Effector memory CD4-positive, alpha-beta T cell (primary cell): Measurements from ENCODE around the gene RAB36.

ENCODE experiments used
- DNase-seq, 3 donors: peaks; one replicate each; pipeline ENCODE4 v3.0.0-alpha.2; 2020
- H3K27ac ChIP-seq: 2 replicates; pipeline ENCODE4 v1.7.0; 2013; ENCODE audit warnings: mild to moderate bottlenecking, low read length, moderate library complexity; ENCODE audit not compliant: insufficient read depth, poor library complexity, severe bottlenecking
- H3K27me3 ChIP-seq: replicated peaks from 2 replicates; pipeline ENCODE4 v1.7.0; 2013; ENCODE audit warnings: mild to moderate bottlenecking, low read length; ENCODE audit not compliant: insufficient read depth, control insufficient read depth, poor library complexity, severe bottlenecking
- H3K36me3 ChIP-seq: 2 replicates; pipeline ENCODE4 v1.7.0; 2013; ENCODE audit warnings: mild to moderate bottlenecking, low read length, moderate library complexity; ENCODE audit not compliant: control insufficient read depth, insufficient read depth
- H3K4me1 ChIP-seq: 2 replicates; pipeline ENCODE4 v1.7.0; 2013; ENCODE audit warnings: low read length, mild to moderate bottlenecking; ENCODE audit not compliant: control insufficient read depth, insufficient read depth, poor library complexity, severe bottlenecking
- H3K4me3 ChIP-seq: 2 replicates; pipeline ENCODE4 v1.7.0; 2013; ENCODE audit warnings: low read length, low read depth, mild to moderate bottlenecking; ENCODE audit not compliant: insufficient read depth, poor library complexity, severe bottlenecking
- H3K9me3 ChIP-seq: 2 replicates; pipeline ENCODE4 v1.7.0; 2013; ENCODE audit warnings: mild to moderate bottlenecking, low read length, moderate library complexity; ENCODE audit not compliant: control insufficient read depth

RAB36 gene

DNA sequence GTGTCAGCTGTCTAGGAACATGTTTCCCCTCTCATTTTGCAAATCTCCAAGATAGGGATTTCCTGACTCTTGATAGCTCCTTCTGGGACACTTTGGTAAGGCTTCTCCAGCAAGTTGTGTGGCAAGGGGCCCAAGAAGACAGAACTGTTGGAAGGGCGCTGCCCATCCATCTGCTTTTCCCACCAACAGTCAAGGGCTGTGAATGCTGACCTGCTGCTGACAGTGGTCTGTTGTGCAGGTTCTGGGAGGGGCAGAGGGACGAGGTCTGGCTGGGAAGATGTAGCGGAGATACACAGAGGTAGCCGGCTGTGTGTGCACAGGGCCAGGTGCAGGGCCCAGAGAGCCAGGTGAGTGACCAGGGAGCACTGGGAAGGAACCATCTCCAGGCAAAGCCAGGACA lies 47.3 kb downstream of the RAB36 start:
- Histone ChIP-seq H3K36me3 (peaks cover 19% of the 10 kb centered on the region), H3K27me3 (no peaks in the 10 kb centered on the region), H3K27ac (no peak overlapping the region), H3K9me3 (no peaks in the 10 kb centered on the region), H3K4me3 (no peak overlapping the region), H3K4me1 (no peaks in the 10 kb centered on the region)
- no peak for DNase-seq

DNA sequence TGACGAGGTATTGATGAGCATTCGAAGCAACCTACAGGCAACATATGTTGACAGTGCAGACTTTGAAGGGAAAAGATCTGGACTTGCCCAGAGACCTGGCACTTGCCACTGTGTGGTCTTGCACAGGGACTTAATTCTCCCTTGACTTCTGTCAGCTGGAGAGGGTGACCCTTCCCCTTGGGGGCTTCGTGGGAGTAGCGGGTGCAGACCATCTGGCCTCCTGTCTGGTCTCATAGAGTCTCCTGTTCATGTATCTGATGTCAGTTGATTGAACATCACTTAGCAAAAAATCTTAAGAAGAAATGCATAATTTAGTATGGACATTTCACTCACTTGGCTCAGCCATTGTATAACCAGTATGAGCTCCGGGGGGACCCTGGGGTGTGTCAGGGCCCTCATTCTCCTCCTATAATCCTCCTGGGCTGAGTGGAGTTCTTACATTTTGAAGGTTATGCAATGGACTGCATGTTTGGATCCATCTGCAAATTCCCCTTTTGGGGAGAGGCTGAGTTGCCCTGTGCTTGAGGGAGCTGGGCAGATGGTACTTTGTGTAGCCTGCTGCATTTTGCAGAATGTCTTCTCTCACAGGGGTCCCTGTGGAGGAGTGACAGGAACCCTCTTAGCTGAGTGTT lies 48.0 kb downstream of the RAB36 start:
- DNase-seq, result no peak
- H3K27ac ChIP-seq, result no peak overlapping the region
- H3K27me3 ChIP-seq, result no peaks in the 10 kb centered on the region
- no peaks in the 10 kb centered on the region for H3K9me3 ChIP-seq
- no peaks in the 10 kb centered on the region for H3K4me1 ChIP-seq
- H3K36me3 ChIP-seq, result peaks cover 19% of the 10 kb centered on the region
- H3K4me3 ChIP-seq, result no peak overlapping the region

DNA sequence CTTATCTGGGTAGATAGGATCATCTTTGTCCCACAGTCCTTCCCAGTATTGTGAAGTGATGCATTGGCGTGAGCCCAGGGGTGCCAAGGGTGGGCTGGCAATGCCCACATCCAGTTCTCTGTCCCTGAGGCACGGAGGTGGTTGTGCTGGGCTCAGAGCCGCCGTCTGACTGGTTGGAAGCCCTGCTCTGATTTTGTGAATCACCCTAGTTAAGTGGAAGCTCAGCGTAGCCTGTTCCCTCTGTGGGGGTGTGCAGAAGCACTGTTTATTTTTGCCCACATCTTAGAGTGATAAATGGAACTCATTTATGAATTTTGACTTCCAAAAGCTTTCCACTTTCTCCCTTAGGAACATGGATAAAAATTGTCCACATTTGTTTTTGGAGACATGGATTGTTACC lies 48.6 kb downstream of the RAB36 start:
- Histone ChIP-seq H3K27ac (no peak overlapping the region), H3K9me3 (no peaks in the 10 kb centered on the region), H3K36me3 (peaks cover 19% of the 10 kb centered on the region), H3K4me1 (no peaks in the 10 kb centered on the region), H3K4me3 (no peak overlapping the region), H3K27me3 (no peaks in the 10 kb centered on the region)
- DNase-seq, result no peak

DNA sequence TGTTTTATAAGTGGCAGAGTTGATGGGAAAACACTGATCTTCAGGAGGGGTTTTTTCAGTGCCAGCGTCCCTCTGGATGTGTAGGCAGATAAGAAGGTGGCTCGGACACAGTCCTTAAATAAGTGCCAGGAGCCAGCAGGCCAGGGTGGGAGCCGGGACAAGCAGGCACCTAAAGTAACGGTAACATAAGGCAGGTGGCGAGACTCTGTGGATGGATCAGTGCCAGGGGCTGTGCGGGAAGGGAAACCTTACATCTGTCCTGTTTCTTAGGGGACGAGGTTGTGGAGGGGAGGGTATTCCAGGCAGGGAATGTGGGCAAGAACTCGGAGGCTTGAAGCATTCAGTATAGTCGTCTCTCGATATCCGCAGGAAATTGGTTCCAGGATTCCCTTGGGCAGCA lies 50.9 kb downstream of the RAB36 start:
- no peaks in the 10 kb centered on the region for H3K27me3 ChIP-seq
- H3K4me3 ChIP-seq, result no peak overlapping the region
- no peak for DNase-seq
- no peaks in the 10 kb centered on the region for H3K9me3 ChIP-seq
- no peaks in the 10 kb centered on the region for H3K4me1 ChIP-seq
- no peak overlapping the region for H3K27ac ChIP-seq
- H3K36me3 ChIP-seq, result peaks cover 19% of the 10 kb centered on the region

DNA sequence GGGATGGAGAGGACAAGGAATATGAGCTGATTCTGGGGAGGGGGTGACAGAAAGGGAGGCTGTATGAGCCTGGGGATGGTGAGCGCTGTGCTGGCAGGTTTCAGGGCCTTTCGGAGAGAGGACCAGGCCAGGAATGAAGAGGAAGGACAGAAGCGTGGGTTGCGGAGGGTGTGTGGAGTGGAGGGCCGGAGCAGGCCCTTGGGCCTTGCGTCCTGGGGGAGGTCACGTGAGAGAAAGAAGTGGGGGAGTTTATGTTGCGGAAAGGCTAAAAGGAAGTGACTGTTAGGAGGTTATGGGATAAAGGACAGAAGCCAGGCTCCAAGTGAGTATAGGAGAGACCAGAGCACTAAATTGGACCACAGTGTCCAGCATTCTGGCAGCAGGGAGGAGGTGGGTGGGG lies 52.6 kb downstream of the RAB36 start:
- no peak for DNase-seq
- Histone ChIP-seq H3K27ac (no peak overlapping the region), H3K4me3 (no peak overlapping the region)

DNA sequence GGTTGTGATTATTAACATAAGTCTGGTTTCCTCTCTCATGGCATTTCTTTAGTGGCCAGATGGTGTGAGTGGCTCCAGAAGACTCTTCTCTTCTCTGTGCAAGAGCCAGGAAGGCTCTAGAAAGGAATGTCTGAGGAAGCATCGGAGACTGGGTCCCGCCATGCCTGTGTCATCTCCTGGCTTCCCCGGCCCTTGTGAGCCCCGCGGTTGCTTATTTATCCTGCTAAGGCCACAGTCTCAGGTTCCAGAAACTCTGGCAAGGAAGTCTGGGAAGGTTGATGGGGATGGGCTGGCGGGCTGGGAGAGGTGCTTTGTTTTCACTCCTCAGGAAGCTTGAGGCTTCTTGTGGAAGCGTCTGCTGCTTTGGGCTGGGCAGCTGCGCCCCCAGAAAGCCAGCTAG lies 53.9 kb downstream of the RAB36 start:
- H3K27ac ChIP-seq, result no peak overlapping the region
- no peak for DNase-seq
- no peaks in the 10 kb centered on the region for H3K4me1 ChIP-seq
- no peaks in the 10 kb centered on the region for H3K9me3 ChIP-seq
- H3K27me3 ChIP-seq, result no peaks in the 10 kb centered on the region
- H3K36me3 ChIP-seq, result peaks cover 3% of the 10 kb centered on the region
- H3K4me3 ChIP-seq, result no peak overlapping the region

More for the DNA sequence above, 52.6 kb downstream of the RAB36 start:
- H3K36me3 ChIP-seq, result peaks cover 5% of the 10 kb centered on the region
- no peaks in the 10 kb centered on the region for H3K4me1 ChIP-seq
- H3K9me3 ChIP-seq, result no peaks in the 10 kb centered on the region
- H3K27me3 ChIP-seq, result no peaks in the 10 kb centered on the region

DNA sequence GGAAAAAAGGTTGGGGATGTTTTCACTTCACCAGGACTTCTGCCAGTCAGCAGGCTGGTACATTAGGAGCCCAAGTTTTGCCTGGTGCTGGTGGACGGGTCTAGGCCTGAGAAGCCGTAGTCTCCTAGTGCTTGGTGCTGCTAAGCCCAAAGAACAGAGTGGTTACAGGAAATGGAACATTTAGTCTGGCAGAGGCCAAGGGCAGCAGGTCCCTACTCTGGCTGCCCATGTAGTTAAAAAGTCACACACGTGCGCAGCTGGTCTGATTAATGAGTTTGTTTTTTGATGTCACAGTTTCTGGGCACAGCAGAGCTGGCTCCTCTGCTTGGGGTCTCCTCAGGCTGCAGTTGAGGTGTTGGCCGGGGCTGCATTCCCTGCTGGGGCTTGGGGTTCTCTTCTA lies 55.6 kb downstream of the RAB36 start:
- Histone ChIP-seq H3K36me3 (peaks cover 3% of the 10 kb centered on the region), H3K4me1 (no peaks in the 10 kb centered on the region), H3K4me3 (no peak overlapping the region), H3K27me3 (no peaks in the 10 kb centered on the region), H3K9me3 (no peaks in the 10 kb centered on the region), H3K27ac (no peak overlapping the region)
- DNase-seq, result no peak

DNA sequence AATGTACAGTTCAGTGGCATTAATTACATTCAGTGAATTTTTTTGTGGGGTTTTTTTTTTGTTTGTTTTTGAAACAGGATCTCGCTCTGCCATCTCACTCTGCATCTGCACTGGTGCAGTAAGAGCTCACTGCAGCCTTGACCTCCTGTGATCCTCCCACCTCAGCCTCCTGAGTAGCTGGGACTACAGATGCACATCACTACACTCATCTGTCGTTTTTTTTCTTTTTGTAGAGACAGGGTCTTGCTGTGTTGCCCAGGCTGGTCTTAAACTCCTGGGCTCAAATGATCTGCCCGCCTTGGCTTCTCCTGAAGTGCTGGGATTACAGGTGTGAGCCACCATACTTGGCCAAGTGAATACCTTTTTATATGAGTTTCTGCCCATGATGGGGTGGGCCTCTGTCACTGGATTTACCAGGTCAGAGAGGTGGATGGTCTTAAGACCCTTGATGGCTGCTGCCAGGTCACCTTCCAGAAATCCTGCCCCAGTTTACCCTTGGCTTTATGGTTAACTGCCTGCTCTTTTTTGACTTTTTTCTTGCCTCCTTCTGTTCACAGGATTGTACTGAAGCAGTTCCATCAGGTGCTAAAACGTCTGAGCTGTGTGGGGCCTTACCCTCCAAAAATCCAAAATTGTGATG lies 57.7 kb downstream of the RAB36 start:
- H3K36me3 ChIP-seq, result peaks cover 3% of the 10 kb centered on the region
- no peaks in the 10 kb centered on the region for H3K4me1 ChIP-seq
- DNase-seq, result no peak
- H3K27me3 ChIP-seq, result no peaks in the 10 kb centered on the region
- no peak overlapping the region for H3K27ac ChIP-seq
- H3K9me3 ChIP-seq, result no peaks in the 10 kb centered on the region
- no peak overlapping the region for H3K4me3 ChIP-seq

DNA sequence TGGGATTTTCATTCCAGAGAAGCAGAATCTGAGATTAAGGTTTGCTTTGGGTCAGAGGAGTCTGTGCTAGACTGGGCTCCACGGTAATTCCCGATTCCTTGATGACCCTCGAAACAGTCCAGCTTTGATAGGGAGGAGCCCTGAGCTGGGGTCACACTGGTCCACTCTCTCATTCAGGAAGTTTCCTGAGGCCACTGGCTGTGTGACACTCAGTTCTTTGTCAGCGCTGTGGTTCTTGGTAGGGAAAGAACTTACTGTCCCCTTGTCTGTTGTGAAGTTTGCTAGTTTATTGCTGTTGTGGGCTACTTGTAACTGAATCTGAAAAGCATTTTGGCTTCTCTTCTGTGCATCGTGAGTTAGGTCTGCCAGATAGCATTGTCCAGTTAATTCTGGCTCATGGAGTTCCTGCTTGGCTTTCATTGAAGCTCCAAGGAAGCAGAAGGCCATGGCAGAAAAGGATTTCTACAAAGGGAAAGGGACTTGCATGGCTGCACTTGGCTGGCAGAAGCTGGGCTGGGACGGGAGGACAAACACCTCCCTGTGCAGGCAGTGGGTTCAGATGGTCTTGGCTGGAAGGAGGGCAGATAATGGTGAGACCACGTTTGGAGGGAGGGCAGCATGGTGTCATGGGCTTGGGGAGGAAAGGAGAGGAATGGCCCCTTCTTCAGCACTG lies 58.3 kb downstream of the RAB36 start:
- H3K27ac ChIP-seq, result no peak overlapping the region
- H3K4me3 ChIP-seq, result no peak overlapping the region
- no peaks in the 10 kb centered on the region for H3K27me3 ChIP-seq
- peaks cover 3% of the 10 kb centered on the region for H3K36me3 ChIP-seq
- no peaks in the 10 kb centered on the region for H3K9me3 ChIP-seq
- H3K4me1 ChIP-seq, result no peaks in the 10 kb centered on the region
- DNase-seq, result no peak

DNA sequence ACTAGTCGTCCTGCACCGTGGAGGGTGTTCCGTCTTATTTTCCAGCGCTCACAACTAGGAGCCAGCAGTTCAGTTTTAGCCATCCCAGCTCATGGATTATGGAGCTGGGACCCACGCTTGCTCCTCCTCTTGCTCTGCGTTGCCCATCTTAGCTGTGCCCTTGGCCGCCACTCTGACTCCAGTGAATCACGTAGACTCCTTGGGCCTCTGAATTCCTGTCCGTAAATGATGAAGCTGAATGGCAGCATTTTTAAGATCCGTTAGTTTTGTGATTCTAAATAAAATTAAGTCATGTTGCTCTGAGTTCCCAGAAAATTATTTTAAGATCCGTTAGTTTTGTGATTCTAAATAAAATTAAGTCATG lies 58.8 kb downstream of the RAB36 start:
- Histone ChIP-seq H3K36me3 (peaks cover 3% of the 10 kb centered on the region), H3K27me3 (no peaks in the 10 kb centered on the region), H3K4me3 (no peak overlapping the region), H3K27ac (no peak overlapping the region), H3K9me3 (no peaks in the 10 kb centered on the region), H3K4me1 (no peaks in the 10 kb centered on the region)
- DNase-seq, result no peak
